ENCODE results near the gene LTF.
"Not testable (repeated sequence)": the region's sequence is repeated elsewhere in the genome, so short reads cannot be mapped to it uniquely, and the experiment has no call there.

Gene LTF

GRCh38 chr3:46435081-46435726 is 29.5 kb downstream of the LTF start:
- DNase-seq: no peak

DNA sequence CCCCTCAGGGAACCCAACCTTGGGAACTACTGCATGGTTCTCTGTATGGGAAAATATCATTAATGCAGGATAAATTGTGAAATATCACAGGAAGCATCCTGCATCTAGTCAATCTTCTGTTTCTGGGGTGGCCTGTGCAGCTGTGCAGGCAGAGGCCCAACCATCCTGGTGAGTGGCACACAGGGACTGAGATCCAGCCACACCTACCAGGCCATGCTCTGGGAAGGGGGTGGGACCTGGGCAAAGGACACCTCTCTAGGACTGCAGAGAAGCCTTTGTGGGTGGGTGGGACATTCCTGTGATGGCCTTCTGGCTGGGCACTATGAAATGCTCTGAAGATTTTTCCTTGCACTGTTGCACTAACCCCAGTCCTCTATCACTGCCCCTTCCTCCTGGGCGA is 30.9 kb downstream of the LTF start:
- no peak for DNase-seq

- DNase-seq: not testable (repeated sequence)
These were observed 31.6 kb downstream of the LTF start for GRCh38 chr3:46433118-46433517.

- DNase-seq: not testable (repeated sequence)
These were observed 32.8 kb downstream of the LTF start for GRCh38 chr3:46431905-46432304.

DNA sequence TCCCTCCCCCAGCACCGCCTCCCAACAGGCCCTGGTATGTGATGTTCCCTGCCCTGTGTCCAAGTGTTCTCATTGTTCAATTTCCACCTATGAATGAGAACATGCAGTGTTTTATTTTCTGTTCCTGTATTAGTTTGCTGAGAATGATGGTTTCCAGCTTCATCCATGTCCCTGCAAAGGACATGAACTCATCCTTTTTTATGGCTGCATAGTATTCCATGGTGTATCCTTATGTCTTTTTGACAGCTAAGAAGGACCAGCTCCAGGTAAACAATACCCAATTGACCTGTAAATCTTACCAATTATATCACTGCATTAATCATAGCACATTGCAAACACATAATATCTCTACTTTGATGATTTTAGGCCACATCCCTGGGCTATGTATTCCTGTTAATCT is 33.8 kb downstream of the LTF start:
- DNase-seq: not testable (repeated sequence)

GRCh38 chr3:46429671-46430070 is 35.0 kb downstream of the LTF start:
- DNase-seq: no peak

- no peak for DNase-seq
These were observed 35.5 kb downstream of the LTF start for GRCh38 chr3:46429250-46429649.

GRCh38 chr3:46427916-46428833 is 36.5 kb downstream of the LTF start:
- DNase-seq: no peak

DNA sequence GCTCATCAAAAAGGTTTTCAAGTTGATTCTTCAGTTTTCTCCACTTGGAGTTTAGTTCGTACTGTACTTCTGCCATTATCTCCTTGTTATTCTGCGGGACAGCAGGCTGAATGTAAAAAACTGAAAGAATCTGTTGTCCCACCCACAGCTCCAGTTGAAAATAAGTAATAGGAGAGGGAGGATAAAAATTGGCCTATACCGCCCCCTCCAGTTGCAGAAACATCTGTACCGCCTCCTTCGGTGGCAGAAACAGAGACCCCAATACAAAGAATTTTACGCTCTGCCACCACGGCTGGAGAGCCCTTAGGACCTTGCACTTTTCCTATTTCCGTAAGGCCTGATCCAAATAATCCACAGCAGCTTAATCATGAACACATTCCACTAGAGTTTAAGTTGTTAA is 37.3 kb downstream of the LTF start:
- not testable (repeated sequence) for DNase-seq

GRCh38 chr3:46426476-46426875 is 38.2 kb downstream of the LTF start:
- not testable (repeated sequence) for DNase-seq

- no peak for DNase-seq
These were observed 41.1 kb downstream of the LTF start for GRCh38 chr3:46423588-46423987.

- DNase-seq: no peak
These were observed 42.1 kb downstream of the LTF start for GRCh38 chr3:46422617-46423016.

- no peak for DNase-seq
These were observed 43.8 kb downstream of the LTF start for GRCh38 chr3:46420931-46421330.

- DNase-seq: no peak
These were observed 44.9 kb downstream of the LTF start for GRCh38 chr3:46419816-46420215.

DNA sequence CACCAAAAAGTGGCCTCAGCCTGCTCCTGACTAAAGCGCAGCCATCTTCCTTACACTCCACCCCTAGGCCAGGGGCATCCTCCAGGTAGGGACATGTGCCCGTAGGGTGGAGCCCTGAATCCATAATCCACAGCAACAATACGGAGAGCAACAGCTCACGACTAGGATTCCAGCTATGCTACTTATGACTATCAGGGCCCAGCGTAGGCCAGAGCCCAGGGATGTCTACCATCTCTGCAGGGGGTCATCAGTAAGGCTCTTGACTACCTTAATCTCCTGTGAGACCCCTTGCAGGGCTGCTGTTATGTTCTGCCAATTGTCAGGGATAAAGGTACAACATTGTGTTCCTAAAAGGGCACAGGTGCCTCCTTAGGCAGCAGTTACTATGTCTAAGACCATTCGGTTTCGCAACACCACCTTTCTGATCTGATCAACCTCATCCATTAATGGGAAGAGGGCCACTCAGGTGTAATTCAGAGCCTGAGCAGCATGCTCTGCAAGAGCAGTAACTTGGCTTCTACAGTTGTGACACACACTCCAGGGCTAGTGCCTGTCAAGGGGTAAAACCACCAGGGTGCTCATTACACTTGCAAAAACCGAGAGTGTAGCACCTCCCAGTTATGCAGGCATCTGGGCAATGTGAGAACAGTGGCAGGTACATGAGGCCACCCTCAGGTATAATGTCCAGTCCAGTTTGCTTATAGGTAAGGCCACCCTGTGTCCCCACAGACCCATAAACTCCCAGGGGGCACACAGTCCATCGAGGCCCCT is 46.7 kb downstream of the LTF start:
- no peak for DNase-seq

DNA sequence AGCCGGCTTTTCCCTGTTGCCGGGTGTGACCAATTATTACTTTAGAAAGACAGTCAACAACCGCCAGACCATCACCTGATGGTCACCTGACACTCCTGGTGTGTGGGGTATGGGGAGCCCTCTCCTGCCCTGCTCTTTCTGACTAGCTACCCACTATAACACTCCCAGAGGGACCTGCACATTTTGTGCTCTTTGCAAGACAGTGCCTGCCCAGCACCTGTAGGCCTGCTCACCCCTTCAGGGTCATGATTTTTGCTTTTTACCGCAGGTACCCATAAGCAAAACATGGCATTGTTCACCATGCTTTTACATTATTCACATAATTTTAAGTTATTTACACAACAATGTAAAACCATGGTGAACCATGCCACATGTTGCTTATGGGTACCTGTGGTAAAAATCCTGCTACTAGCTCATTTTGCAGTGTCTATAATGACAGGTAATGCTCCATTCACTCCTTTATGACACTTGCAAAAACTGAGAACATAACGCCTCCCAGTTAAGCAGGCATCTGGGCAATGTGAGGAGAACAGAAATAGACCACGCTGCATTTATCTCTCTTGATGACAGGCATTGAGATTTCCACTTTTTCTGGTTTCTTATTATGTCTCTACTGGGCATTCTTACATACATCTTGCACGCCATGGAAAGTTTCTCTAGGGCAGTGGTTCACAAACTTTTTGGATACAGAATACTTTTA is 47.7 kb downstream of the LTF start:
- DNase-seq: no peak

DNA sequence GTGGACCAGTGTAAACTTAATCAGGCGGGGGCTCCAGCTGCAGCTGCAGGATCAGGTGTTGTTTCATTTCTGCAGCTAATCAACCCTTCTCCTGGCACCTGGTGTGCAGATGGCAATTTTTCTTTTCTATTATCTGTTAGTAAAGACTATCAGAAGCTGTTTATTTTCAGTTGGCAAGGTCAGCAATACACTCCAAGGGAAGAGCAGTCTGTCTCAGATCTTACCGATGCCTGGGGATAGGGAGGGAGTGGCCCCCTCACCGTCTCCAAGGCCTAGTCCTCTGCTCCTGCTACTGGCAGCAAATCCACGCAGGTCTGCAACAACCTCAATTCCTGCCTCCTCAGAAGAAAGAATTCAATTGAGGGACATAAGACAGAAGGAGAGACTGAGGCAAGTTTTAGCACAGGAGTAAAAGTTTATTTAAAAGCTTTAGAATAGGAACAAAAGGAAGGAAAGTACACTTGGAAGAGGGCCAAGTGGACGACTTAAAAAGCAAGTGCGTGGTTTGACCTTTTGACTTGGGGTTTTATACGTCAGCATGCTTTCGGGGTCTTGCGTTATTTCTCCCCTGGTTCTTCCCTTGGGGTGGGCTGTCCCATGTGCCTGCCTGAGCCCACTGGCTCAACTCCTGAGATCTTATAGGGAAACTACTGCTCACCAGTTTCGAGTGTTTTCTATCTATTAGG is 48.4 kb downstream of the LTF start:
- peak; percentile 61 for DNase-seq

DNA sequence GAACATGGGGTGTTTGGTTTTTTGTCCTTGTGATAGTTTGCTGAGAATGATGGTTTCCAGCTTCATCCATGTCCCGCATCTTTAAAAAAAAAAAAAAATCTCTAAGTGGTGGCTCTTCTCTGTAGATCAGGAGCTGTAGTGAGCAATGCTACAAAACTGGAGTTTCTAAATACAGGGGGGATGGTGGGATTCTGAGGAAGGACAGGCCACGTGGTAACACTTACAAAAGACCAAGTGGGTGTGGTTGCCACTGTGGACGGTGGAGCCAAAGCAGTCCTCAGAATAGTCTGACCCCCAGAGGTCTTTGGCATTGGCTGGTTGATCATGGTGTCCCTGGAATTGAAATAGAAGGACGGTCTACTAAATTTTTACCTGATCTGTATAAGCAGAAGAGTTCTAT is 50.0 kb downstream of the LTF start:
- no peak for DNase-seq

- DNase-seq: no peak
These were observed 50.8 kb downstream of the LTF start for GRCh38 chr3:46413951-46414350.

- no peak for DNase-seq
These were observed 51.9 kb downstream of the LTF start for GRCh38 chr3:46412786-46413298.

GRCh38 chr3:46411271-46411670 is 53.4 kb downstream of the LTF start:
- DNase-seq: no peak

DNA sequence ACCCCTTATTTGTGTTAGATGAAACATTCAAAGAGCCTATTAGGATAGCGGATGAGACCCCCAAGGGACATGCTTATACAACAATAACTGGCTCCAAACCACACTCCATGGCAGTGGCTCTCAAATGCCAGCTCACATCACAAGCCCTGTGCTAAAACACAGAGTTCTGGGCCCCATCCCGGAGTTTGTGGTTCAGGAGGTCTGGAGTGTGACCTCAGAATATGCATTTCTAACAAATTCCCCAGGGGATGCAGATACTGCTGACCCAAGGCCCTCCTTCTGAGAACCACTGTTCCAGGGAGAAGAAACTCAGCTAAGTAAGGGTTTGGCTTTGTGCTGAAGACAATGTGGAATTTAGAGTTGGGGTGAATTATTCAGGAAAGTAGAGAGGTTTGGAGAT is 54.0 kb downstream of the LTF start:
- DNase-seq: no peak

Measured in NCI-H510A treated with DMSO at 0.1 percent for 48 hours (cell line).